DOHH2 (cell line): ENCODE results near the gene STAM2.
A peak's percentile ranks its signal among the peaks of the same experiment; 100 is the strongest.

ENCODE experiments used
- H3F3A ChIP-seq: fragments of 200-600 bp; sonication (generic), shearing (Covaris generic); 2 replicates; pipeline ENCODE4 v1.6.0; 2016; ENCODE audit warnings: antibody characterized with exemption, mild to moderate bottlenecking; ENCODE audit not compliant: control insufficient read depth, insufficient read depth
- H3K27ac ChIP-seq: fragments of 200-600 bp; sonication (generic); 2 replicates; pipeline ENCODE4 v1.5.1; 2014; ENCODE audit warnings: low read depth, mild to moderate bottlenecking, low read length, moderate library complexity
- H3K27me3 ChIP-seq: fragments of 200-600 bp; sonication (generic); 2 replicates; pipeline ENCODE4 v1.6.1; 2014; ENCODE audit warnings: mild to moderate bottlenecking, low read length, mixed read lengths; ENCODE audit not compliant: control insufficient read depth
- H3K36me3 ChIP-seq: fragments of 200-600 bp; sonication (generic); 2 replicates; pipeline ENCODE4 v1.6.1; 2014; ENCODE audit warnings: mild to moderate bottlenecking, low read length, moderate library complexity, mixed read lengths; ENCODE audit not compliant: control insufficient read depth
- H3K4me1 ChIP-seq: fragments of 200-600 bp; sonication (generic); 2 replicates; pipeline ENCODE4 v1.6.1; 2014; ENCODE audit warnings: mild to moderate bottlenecking, low read length, mixed read lengths; ENCODE audit not compliant: control insufficient read depth
- H3K4me2 ChIP-seq: fragments of 200-600 bp; sonication (generic); 2 replicates; pipeline ENCODE4 v1.6.0; 2014; ENCODE audit warnings: mild to moderate bottlenecking, low read length, moderate library complexity
- H3K4me3 ChIP-seq: fragments of 200-600 bp; sonication (generic); 2 replicates; pipeline ENCODE4 v1.5.1; 2014; ENCODE audit warnings: mild to moderate bottlenecking, low read length, mixed read lengths
- H3K79me2 ChIP-seq: fragments of 200-600 bp; sonication (generic); 2 replicates; pipeline ENCODE4 v1.6.1; 2014; ENCODE audit warnings: mild to moderate bottlenecking, low read length, mixed read lengths; ENCODE audit not compliant: control insufficient read depth
- H3K9me2 ChIP-seq: fragments of 200-600 bp; sonication (generic); replicated peaks from 2 replicates; pipeline ENCODE4 v1.6.1; 2014; ENCODE audit warnings: mild to moderate bottlenecking, low read length, mixed read lengths; ENCODE audit not compliant: control insufficient read depth
- H3K9me3 ChIP-seq: fragments of 200-600 bp; sonication (generic); 2 replicates; pipeline ENCODE4 v1.6.1; 2014; ENCODE audit warnings: antibody characterized with exemption, low read length, mixed read lengths; ENCODE audit not compliant: control insufficient read depth, insufficient read depth
- H4K20me1 ChIP-seq: fragments of 200-600 bp; sonication (generic); 2 replicates; pipeline ENCODE4 v1.6.0; 2014; ENCODE audit warnings: low read depth, mild to moderate bottlenecking, antibody characterized with exemption, low read length, moderate library complexity; ENCODE audit not compliant: control insufficient read depth, insufficient read depth
- EZH2phosphoT487 ChIP-seq: fragments of 200-600 bp; sonication (generic); IDR thresholded peaks from 2 replicates; pipeline ENCODE4 v1.6.1; 2017; ENCODE audit warnings: borderline replicate concordance, mild to moderate bottlenecking, antibody characterized with exemption, low read length, moderate library complexity, mixed read lengths
- TF ChIP-seq, protein P1 (sequence below): fragments of 200-600 bp; sonication (generic); IDR thresholded peaks from one replicate; pipeline ENCODE4 v1.5.1; 2014; ENCODE audit warnings: antibody characterized with exemption, mild to moderate bottlenecking, low read depth, low read length; ENCODE audit not compliant: poor library complexity, severe bottlenecking

The STAM2 gene

DNA sequence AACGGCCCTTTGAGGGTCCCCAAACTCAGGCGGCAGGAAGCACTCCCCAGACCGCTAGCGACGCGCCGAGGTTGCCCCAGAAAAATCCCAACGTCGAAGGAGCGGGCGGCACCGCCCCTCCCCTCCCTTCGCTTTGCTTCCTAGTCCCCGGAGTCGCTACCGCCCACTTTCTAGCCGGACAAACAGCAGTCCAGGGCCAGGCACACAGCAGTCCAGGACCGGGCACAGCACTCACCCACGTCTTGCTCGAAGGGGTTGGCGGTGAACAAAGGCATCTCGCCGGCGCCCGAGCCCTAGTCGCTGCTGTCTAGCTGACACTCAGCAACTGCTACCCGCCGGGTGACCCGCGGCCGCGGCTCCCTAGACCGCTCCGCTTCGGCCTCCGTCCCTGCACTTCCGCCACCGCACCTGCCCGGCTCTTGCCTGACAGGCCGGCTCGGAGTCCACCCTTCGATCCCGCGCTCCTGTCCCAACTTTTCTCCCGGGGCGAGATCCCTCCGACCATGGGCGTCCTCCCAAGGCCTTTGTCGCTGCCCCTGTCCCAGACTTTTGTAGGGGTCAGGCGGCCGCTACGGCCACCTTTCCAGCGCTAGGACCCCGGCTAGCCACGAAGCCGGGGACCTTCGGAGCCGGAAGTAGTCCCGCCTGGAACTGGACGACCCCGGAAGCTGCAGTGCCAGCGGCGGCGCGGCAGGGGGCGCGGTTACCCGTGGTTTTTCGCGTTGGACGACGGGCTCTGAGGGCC lies at the start of gene STAM2:
Gene STAM2 (minus strand): TSS at position 396 of the 745 bp plus-strand sequence. CDS start 121 bp downstream, at position 275.
- no peaks in the 10 kb centered on the region for H3F3A ChIP-seq
- peaks cover 46% of the 10 kb centered on the region for H3K79me2 ChIP-seq
- H4K20me1 ChIP-seq = no peaks in the 10 kb centered on the region
- H3K27ac ChIP-seq = peak within 1 kb of the TSS; percentile 61
- no peak for TF ChIP-seq EZH2phosphoT487
- TF ChIP-seq, protein P1, sequence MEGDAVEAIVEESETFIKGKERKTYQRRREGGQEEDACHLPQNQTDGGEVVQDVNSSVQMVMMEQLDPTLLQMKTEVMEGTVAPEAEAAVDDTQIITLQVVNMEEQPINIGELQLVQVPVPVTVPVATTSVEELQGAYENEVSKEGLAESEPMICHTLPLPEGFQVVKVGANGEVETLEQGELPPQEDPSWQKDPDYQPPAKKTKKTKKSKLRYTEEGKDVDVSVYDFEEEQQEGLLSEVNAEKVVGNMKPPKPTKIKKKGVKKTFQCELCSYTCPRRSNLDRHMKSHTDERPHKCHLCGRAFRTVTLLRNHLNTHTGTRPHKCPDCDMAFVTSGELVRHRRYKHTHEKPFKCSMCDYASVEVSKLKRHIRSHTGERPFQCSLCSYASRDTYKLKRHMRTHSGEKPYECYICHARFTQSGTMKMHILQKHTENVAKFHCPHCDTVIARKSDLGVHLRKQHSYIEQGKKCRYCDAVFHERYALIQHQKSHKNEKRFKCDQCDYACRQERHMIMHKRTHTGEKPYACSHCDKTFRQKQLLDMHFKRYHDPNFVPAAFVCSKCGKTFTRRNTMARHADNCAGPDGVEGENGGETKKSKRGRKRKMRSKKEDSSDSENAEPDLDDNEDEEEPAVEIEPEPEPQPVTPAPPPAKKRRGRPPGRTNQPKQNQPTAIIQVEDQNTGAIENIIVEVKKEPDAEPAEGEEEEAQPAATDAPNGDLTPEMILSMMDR = peak; percentile 87
- no peaks in the 10 kb centered on the region for H3K27me3 ChIP-seq
- H3K4me3 ChIP-seq = peak within 1 kb of the TSS; percentile 92
- H3K4me1 ChIP-seq = peaks cover 24% of the 10 kb centered on the region
- no peaks in the 10 kb centered on the region for H3K9me3 ChIP-seq
- no peaks in the 10 kb centered on the region for H3K9me2 ChIP-seq
- H3K4me2 ChIP-seq = peak within 1 kb of the TSS; percentile 84
- H3K36me3 ChIP-seq = peaks cover 3% of the 10 kb centered on the region; the same call in 1 of the 2 replicates

DNA sequence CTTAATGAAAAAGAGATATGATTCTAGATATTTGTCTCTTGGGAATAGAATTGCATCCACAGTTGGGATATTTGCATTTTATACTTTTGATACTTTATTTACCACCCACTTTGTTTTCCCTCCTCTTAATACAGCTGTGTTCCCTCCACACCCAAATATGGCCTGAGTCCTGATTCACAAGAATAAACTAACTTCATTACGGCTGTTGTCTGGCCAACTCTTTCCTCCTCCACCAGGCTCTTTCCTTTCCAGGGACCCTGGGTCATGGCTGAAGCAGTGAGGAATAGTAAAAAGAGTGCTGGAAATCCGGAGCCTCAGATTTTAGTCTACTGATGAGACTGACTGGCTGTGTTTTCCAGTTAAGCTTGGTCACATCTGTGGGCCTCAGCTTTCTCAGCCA lies 48.4 kb upstream of the STAM2 start:
- TF ChIP-seq, protein P1 = no peak
- TF ChIP-seq EZH2phosphoT487 = no peak
- H3K4me2 ChIP-seq = no peak overlapping the region

DNA sequence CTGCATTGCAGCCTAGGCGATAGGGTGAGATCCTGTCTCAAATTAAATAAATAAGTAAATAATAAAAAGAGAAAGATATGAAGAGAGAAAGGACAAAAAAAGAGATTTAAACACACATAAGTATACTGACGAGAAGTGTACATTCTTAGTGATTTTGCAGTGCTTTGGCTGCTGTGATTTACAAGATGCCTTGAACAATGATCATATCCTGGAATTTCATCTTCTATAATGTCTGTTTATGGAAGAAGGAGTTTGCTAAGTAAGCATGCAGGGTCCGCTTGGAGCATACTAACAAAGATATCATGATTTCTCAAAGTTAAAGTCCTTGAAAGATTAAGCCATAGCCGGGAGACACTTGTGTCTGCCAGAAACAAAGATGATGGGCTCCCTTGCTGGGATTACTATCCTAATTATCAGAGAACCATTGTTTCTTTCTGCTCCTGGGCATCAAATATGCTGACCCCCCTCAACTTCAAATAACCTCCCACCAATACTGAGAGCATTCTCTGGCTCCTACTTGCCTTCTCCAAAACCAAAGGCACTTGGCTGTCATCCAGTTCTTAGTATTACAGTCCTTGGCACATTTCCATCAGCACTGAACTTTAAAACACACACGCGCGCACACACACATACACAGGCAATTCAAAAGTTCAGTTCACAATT lies 47.5 kb upstream of the STAM2 start:
- Histone ChIP-seq H3K79me2 (no peaks in the 10 kb centered on the region), H3K4me1 (no peaks in the 10 kb centered on the region), H3K4me3 (no peak overlapping the region), H3K27ac (no peak overlapping the region), H4K20me1 (no peaks in the 10 kb centered on the region), H3F3A (no peaks in the 10 kb centered on the region), H3K9me3 (no peaks in the 10 kb centered on the region), H3K27me3 (no peaks in the 10 kb centered on the region), H3K36me3 (no peaks in the 10 kb centered on the region), H3K4me2 (no peak overlapping the region), H3K9me2 (no peaks in the 10 kb centered on the region)
- no peak for TF ChIP-seq EZH2phosphoT487
- TF ChIP-seq, protein P1 = no peak

More for the DNA sequence above, 48.4 kb upstream of the STAM2 start:
- H3F3A ChIP-seq = no peaks in the 10 kb centered on the region
- H3K4me3 ChIP-seq = no peak overlapping the region
- H3K36me3 ChIP-seq = no peaks in the 10 kb centered on the region
- no peak overlapping the region for H3K27ac ChIP-seq
- H4K20me1 ChIP-seq = no peaks in the 10 kb centered on the region
- no peaks in the 10 kb centered on the region for H3K9me3 ChIP-seq
- H3K79me2 ChIP-seq = no peaks in the 10 kb centered on the region
- no peaks in the 10 kb centered on the region for H3K4me1 ChIP-seq
- no peaks in the 10 kb centered on the region for H3K9me2 ChIP-seq
- no peaks in the 10 kb centered on the region for H3K27me3 ChIP-seq
